HG02981 (cell line): ENCODE data around the gene PAIP2B.

Experiments used
- ATAC-seq: cut with Tn5 transposase; IDR thresholded peaks from one replicate; pipeline ENCODE4 v1.9.1; 2021; ENCODE audit warnings: mild to moderate bottlenecking, moderate library complexity; ENCODE audit not compliant: unreplicated experiment

The PAIP2B gene

DNA sequence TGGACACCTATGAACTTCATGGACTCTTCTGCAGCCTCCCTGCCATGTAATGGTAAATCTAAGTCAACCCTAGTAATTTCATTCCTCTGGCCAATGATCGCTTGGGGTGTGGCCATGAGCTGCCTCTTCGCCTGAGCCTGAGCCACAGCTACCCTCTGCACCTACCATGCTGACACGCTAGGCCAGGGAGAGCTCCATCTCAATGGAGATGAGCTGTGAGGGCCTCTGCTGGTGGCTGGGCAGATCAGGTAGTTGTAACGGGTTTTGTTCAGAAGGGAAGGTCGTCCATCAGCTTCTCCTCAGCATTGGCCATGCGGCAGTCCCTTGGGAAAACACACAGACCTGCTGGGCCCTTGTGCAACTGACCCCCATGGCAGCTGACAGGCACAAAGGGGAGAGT is 72.1 kb downstream of the PAIP2B start:
- peak; percentile 74 for ATAC-seq

DNA sequence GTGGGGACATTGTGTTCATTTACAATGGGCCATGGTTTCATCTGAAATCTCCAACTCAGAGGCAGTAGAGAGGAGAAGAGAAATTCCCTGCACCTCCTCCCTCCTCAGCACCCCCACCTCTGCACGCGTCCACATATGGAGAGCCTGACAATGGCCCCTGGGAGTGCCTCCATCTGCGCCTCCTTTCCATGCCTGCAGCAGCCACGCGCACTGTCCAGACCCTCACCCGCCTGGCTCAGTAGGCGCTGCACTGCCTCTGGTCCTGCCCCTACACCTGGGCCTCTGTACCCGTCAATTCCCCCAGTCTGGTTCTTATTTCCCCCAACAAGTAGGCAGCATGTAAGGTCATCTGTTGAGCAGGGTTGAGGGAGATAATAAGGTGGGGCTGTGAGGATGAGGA is 72.6 kb downstream of the PAIP2B start:
- no peak for ATAC-seq

GRCh38 chr2:71153585-71154224 is 73.2 kb downstream of the PAIP2B start:
- ATAC-seq: no peak

DNA sequence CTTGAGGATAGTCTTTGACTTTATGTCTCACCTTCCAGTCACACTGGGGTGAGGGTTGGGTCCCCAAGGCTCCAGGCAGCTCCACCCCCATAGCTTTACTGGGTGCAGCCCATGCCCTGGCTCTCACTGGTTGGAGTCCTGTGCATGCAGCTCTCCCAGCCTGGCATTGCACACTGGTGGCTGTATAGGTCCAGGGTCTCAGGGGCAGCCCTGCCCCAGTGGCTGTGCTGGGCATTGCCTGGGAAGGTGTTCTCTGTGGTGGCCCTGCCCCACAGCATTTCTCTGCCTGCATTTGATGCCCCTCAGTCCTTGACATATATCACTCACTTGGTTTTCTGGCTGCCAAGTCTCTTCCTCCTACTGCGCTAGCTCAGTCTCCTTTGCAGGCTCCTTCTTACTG is 75.3 kb downstream of the PAIP2B start:
- no peak for ATAC-seq

- no peak for ATAC-seq
Observed at GRCh38 chr2:71150082-71150816, 76.7 kb downstream of the PAIP2B start.

GRCh38 chr2:71148506-71149063 is 78.3 kb downstream of the PAIP2B start:
- no peak for ATAC-seq

DNA sequence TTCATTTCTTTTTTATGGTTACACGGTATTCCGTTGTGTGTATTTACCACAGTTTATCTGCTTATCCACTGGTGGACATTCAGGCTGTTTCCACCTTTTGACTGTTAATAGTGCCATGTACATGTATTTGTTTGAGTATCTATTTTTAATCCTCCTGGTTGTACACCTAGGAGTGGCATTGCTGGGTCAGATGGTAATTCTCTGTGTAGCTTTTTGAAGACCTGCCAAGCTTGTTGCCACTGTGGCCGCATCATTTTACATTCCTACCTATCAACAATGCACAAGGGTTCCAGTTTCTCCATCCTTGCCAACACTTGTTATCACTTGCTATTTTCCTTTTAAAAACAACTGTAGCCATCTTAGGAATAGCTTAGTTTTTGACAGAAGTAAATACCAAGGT is 83.1 kb downstream of the PAIP2B start:
- ATAC-seq: no peak

DNA sequence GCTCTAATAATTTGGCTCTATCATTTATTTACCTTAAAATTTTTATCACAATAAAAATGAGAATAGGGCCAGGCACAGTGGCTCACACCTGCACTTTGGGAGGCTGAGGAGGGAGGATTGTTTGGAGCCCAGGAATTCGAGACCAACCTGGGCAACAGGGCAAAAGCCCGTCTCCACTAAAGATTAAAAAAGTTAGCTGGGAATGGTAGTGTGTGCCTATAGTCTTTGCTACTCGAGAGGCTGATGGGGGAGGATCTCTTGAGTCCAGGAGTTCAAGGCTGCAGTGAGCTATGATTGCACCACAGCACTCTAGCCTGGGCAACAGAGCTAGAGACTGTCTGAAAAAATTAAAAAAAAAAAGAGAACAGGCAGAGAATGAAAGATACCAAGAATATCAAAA is 90.7 kb downstream of the PAIP2B start:
- no peak for ATAC-seq

GRCh38 chr2:71133603-71134002 is 93.3 kb downstream of the PAIP2B start:
- no peak for ATAC-seq
